H1 (cell line): ENCODE measurements around the gene LPP. TPM values are rescaled to one million over a fixed set of nuclear protein-coding genes. Genes with fewer than 3 reads are reported as not detected.

ENCODE experiments used
- BRCA1 ChIP-seq: IDR thresholded peaks from 2 replicates; pipeline ENCODE4 v1.6.1; 2012; ENCODE audit warnings: low read depth, low read length, improper control_type of control experiment
- CREB1 ChIP-seq: IDR thresholded peaks from 2 replicates; pipeline ENCODE4 v1.6.1; 2012; ENCODE audit warnings: inconsistent platforms
- EP300 ChIP-seq, 2 experiments: IDR thresholded peaks; 1 replicate in 1 of 2; 2 replicates in 1 of 2; pipeline ENCODE4 v1.6.1; 2011 to 2012; ENCODE audit warnings: low read depth in 2 of 2, low read length in 2 of 2, mild to moderate bottlenecking in 2 of 2, borderline replicate concordance in 1 of 2, inconsistent platforms in 1 of 2, moderate library complexity in 1 of 2
- NANOG ChIP-seq: IDR thresholded peaks from 2 replicates; pipeline ENCODE4 v1.6.1; 2011; ENCODE audit warnings: low read length, low read depth, mild to moderate bottlenecking, inconsistent platforms; ENCODE audit not compliant: insufficient read depth, poor library complexity, severe bottlenecking
- SUZ12 ChIP-seq: fragments of 200-600 bp; sonication (generic); IDR thresholded peaks from 2 replicates; pipeline ENCODE4 v1.6.1; 2012; ENCODE audit warnings: mild to moderate bottlenecking, inconsistent platforms, low read length, moderate library complexity, mixed read lengths
- polyA plus RNA-seq, 7 experiments: library from polyadenylated mRNA; depleted of rRNA in 3 of 7; stranded (reverse) in 5 of 7; unstranded in 2 of 7; fragments of >200 nt in 5 of 7; fragments of 200-250 nt in 2 of 7; gene quantifications; 1 replicate in 5 of 7; 2 replicates in 1 of 7; 4 replicates in 1 of 7; pipeline versions ENCODE4 v1.2.1 to v1.2.3, GENCODE V29; 2011 to 2013; ENCODE audit warnings: missing spikeins in 2 of 7, mixed read lengths in 2 of 7
- total RNA-seq: library from RNA; stranded (reverse); fragmentation: NEBNext Ultra II Directional; extraction: Animal tissue kit (Norgen Biotek cat#: 25700); gene quantifications from 2 replicates; pipeline ENCODE4 v1.2.1, GENCODE V29; 2021

Gene LPP
- total and polyA plus RNA-seq, 2 of the 8 experiments (the other 6 are each of a cell fraction or from before 2014, with no cell fraction given) = 10.0 to 53.3 TPM

GRCh38 chr3:188108703-188109412 is 45.1 kb upstream of the LPP start (continued):
- TF ChIP-seq EP300 (IDR thresholded peaks at IDR 0.05; ENCODE audit: borderline replicate concordance in 1 of 2, low read depth in 2 of 2, low read length in 2 of 2) (no peak), SUZ12 (no peak), CREB1 (no peak), BRCA1 (no peak), NANOG (no peak)
